Fibroblast of lung (primary cell): ENCODE measurements around the gene ZBTB16. TPM values are rescaled to one million over a fixed set of nuclear protein-coding genes. Genes with fewer than 3 reads are reported as not detected.

Experiments
- DNase-seq, 2 donors: peaks; one replicate each; pipeline versions ENCODE4 v3.0.0 to v3.0.0-alpha.2; 2010; ENCODE audit warnings: low read depth in 2 of 2
- H2AFZ ChIP-seq: 2 replicates; pipeline ENCODE4 v1.5.1; 2012; ENCODE audit warnings: low read length, control low read depth, inconsistent platforms
- H3K27ac ChIP-seq: 2 replicates; pipeline ENCODE4 v1.5.1; 2011; ENCODE audit warnings: low read length, control low read depth; ENCODE audit not compliant: insufficient read depth
- H3K27me3 ChIP-seq: 2 replicates; pipeline ENCODE4 v1.5.1; 2011; ENCODE audit warnings: mild to moderate bottlenecking, low read length; ENCODE audit not compliant: control insufficient read depth, insufficient read depth
- H3K36me3 ChIP-seq: 2 replicates; pipeline ENCODE4 v1.5.1; 2011; ENCODE audit warnings: low read length; ENCODE audit not compliant: control insufficient read depth, insufficient read depth
- H3K4me1 ChIP-seq: 2 replicates; pipeline ENCODE4 v1.5.1; 2011; ENCODE audit warnings: low read length; ENCODE audit not compliant: control insufficient read depth, insufficient read depth; ENCODE audit errors: extremely low read depth
- H3K4me2 ChIP-seq: 2 replicates; pipeline ENCODE4 v1.5.1; 2011; ENCODE audit warnings: low read length, control low read depth; ENCODE audit not compliant: insufficient read depth; ENCODE audit errors: extremely low read depth
- H3K4me3 ChIP-seq, 4 experiments: fragments of 200-600 bp in 1 of 4; sonication (generic) in 1 of 4; replicated peaks in 1 of 4; 2 replicates each; pipeline ENCODE4 v1.5.1; 2011 to 2016; ENCODE audit warnings: low read length in 4 of 4, low read depth in 3 of 4, mild to moderate bottlenecking in 3 of 4, control low read depth in 2 of 4, inconsistent platforms in 1 of 4, mixed read lengths in 1 of 4; ENCODE audit not compliant: insufficient read depth in 1 of 4; ENCODE audit errors: control extremely low read depth in 1 of 4
- H3K79me2 ChIP-seq: 2 replicates; pipeline ENCODE4 v1.5.1; 2012; ENCODE audit warnings: mild to moderate bottlenecking, low read length, inconsistent platforms; ENCODE audit not compliant: control insufficient read depth, insufficient read depth
- H3K9ac ChIP-seq: 2 replicates; pipeline ENCODE4 v1.5.1; 2011; ENCODE audit warnings: mild to moderate bottlenecking, low read length, control low read depth; ENCODE audit not compliant: insufficient read depth
- H3K9me3 ChIP-seq: 2 replicates; pipeline ENCODE4 v1.5.1; 2012; ENCODE audit warnings: low read depth, low read length; ENCODE audit not compliant: control insufficient read depth, insufficient read depth
- H4K20me1 ChIP-seq: 2 replicates; pipeline ENCODE4 v1.5.1; 2011; ENCODE audit warnings: low read length; ENCODE audit not compliant: control insufficient read depth, insufficient read depth; ENCODE audit errors: extremely low read depth
- CTCF ChIP-seq, 2 donors: IDR thresholded peaks in 1 of 2; conservative IDR thresholded peaks in 1 of 2; 1 replicate in 1 of 2; 2 replicates in 1 of 2; pipeline ENCODE4 v1.5.1; 2011 to 2012; ENCODE audit warnings: low read length in 2 of 2, control low read depth in 1 of 2, inconsistent platforms in 1 of 2, low read depth in 1 of 2, mild to moderate bottlenecking in 1 of 2
- EZH2 ChIP-seq: IDR thresholded peaks from 2 replicates; pipeline ENCODE4 v1.5.1; 2012; ENCODE audit warnings: low read length, control low read depth, mild to moderate bottlenecking; ENCODE audit errors: missing control alignments
- polyA plus RNA-seq, 2 donors: library from polyadenylated mRNA; depleted of rRNA in 1 of 2; stranded (reverse) in 1 of 2; unstranded in 1 of 2; fragments of >200 nt; gene quantifications; 2 replicates each; pipeline ENCODE4 v1.2.1, GENCODE V29; 2011 to 2012; ENCODE audit warnings: missing spikeins in 1 of 2
- total RNA-seq: library from RNA; depleted of rRNA; stranded (reverse); fragments of >200 nt; gene quantifications from 2 replicates; pipeline ENCODE4 v1.2.1, GENCODE V29; 2014

ZBTB16 gene
- total and polyA plus RNA-seq, 2 donors (not counting 1 experiment from before 2014, with no cell fraction given): not detected

DNA sequence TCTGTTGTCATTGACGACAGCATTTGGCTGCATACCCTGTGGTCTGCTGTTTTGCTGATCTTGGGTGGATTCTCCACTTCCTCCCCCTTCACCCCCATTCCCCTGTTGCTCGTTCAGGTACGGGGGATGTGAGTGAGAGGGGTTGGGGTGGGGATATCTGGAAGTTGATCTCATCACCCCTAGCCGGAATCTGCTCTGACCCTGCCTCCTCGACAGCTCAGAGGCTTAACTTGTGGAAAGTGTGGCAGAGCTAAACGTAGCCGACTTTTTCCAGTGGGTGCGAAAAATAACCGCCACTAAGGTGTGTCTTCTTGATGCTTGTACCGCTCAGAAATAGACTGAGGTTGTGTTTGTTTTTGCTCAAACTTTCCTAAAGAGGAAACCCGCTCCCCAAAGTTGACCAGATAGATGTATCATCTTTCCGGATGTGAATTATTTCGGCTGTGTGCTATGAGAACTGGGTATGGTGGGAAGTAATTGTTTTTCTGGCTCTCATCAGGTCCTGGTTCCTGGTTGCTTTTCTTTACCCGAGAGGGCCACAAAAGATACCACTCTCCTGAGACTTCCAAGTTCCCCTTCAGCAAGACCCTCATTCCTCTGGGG, 6.6 kb downstream of the ZBTB16 start:
- no peaks in the 10 kb centered on the region for H3K4me1 ChIP-seq
- no peak for DNase-seq
- H2AFZ ChIP-seq: no peak overlapping the region
- H4K20me1 ChIP-seq: no peaks in the 10 kb centered on the region
- H3K27ac ChIP-seq: no peak overlapping the region
- TF ChIP-seq EZH2 (no peak), CTCF (conservative IDR thresholded peaks at IDR 0.05 in 1 of 2, IDR thresholded peaks at IDR 0.05 in 1 of 2; ENCODE audit: low read depth in 1 of 2, low read length in 2 of 2) (no peak)
- peaks cover 6% of the 10 kb centered on the region for H3K27me3 ChIP-seq
- no peak overlapping the region for H3K9ac ChIP-seq
- no peaks in the 10 kb centered on the region for H3K9me3 ChIP-seq
- H3K36me3 ChIP-seq: no peaks in the 10 kb centered on the region
- H3K4me3 ChIP-seq: peak overlapping the region in 1 of 4 experiments; percentile 49
- no peak overlapping the region for H3K4me2 ChIP-seq
- H3K79me2 ChIP-seq: no peaks in the 10 kb centered on the region

DNA sequence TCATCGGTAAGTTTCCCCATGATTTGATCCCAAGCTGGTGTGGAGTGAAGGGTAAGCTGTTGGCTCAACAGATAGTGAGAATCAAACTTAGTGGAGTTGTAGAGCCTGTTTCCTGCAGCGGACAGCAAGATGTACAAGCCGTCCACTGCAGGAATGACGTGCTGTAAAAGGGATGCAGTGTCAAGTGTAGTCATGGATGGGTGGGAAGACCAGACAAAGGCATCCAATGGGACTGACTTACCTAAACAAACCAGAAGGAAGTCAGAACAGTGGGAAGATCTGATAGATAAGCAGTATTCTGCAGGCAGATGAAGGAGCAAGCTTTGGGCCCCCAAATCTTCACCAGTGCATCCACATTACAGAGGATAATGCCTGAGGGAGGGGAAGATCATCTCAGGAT, 8.8 kb downstream of the ZBTB16 start:
- Histone ChIP-seq H2AFZ (no peak overlapping the region), H3K36me3 (no peaks in the 10 kb centered on the region), H3K4me3 (no peak overlapping the region), H3K9ac (no peak overlapping the region), H3K79me2 (no peaks in the 10 kb centered on the region), H3K4me2 (no peak overlapping the region), H3K27me3 (no peaks in the 10 kb centered on the region), H3K9me3 (no peaks in the 10 kb centered on the region), H3K4me1 (no peaks in the 10 kb centered on the region), H3K27ac (no peak overlapping the region), H4K20me1 (no peaks in the 10 kb centered on the region)
- TF ChIP-seq EZH2 (no peak), CTCF (conservative IDR thresholded peaks at IDR 0.05 in 1 of 2, IDR thresholded peaks at IDR 0.05 in 1 of 2; ENCODE audit: low read depth in 1 of 2, low read length in 2 of 2) (no peak)
- no peak for DNase-seq

DNA sequence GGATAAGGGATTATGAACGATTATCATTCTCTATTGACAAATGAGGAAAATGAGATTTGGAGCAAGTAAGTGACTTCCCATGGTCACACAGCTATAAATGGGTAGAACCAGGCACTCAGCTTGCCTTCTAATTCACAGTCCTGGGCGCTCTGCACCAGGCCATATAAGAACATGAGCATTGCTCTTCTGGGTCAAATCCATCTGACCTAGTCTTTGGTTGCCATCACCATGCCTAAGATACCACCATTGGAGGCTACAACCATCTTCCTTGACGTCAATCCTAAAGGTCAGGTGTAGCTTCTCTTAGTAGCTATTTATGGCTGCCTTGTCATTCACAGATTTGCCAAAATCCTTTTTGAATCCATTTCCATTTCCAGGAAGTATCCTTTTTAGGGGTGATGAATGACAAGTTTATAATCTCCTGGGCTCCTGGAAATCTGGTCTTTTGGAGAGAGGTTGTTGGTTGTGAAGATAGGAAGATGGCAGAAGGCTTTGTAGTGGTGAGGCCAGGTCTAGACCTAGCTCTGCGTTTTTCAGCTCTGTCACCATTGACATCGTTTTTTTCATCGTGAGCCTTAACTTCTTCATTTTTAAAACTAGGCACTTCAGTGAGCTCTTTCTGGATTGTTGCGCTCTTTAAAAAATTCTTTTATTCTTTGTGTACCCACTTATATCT, 11.1 kb downstream of the ZBTB16 start:
- Histone ChIP-seq H3K36me3 (no peaks in the 10 kb centered on the region), H3K9ac (no peak overlapping the region), H3K4me2 (no peak overlapping the region), H3K9me3 (no peaks in the 10 kb centered on the region), H3K4me1 (no peaks in the 10 kb centered on the region), H4K20me1 (no peaks in the 10 kb centered on the region), H2AFZ (no peak overlapping the region), H3K27ac (no peak overlapping the region), H3K27me3 (no peaks in the 10 kb centered on the region), H3K4me3 (no peak overlapping the region), H3K79me2 (no peaks in the 10 kb centered on the region)
- no peak for TF ChIP-seq EZH2
- TF ChIP-seq CTCF (conservative IDR thresholded peaks at IDR 0.05 in 1 of 2, IDR thresholded peaks at IDR 0.05 in 1 of 2; ENCODE audit: low read depth in 1 of 2, low read length in 2 of 2): no peak
- no peak for DNase-seq
